SK-N-MC (cell line): Measurements from ENCODE around the gene C6orf132.

Experiments used
- DNase-seq: peaks from one replicate; pipeline ENCODE4 v3.0.0-alpha.2; 2011; ENCODE audit warnings: low read depth, low spot score
- H3K27ac ChIP-seq: fragments of 200-600 bp; sonication (generic); 2 replicates; pipeline ENCODE4 v1.5.1; 2016; ENCODE audit warnings: mixed run types
- H3K36me3 ChIP-seq: fragments of 200-600 bp; sonication (generic); 2 replicates; pipeline ENCODE4 v1.6.1; 2017; ENCODE audit warnings: antibody characterized with exemption, low read length, mixed read lengths; ENCODE audit not compliant: insufficient read depth
- H3K4me3 ChIP-seq: fragments of 200-600 bp; sonication (generic); 2 replicates; pipeline ENCODE4 v1.5.1; 2016
- H3K9ac ChIP-seq: fragments of 200-600 bp; sonication (generic); 2 replicates; pipeline ENCODE4 v1.8.0; 2017; ENCODE audit warnings: mixed run types, mixed read lengths; ENCODE audit not compliant: insufficient read length
- H3K9me3 ChIP-seq: fragments of 200-600 bp; sonication (generic); 2 replicates; pipeline ENCODE4 v1.6.1; 2017; ENCODE audit warnings: low read depth, mild to moderate bottlenecking, antibody characterized with exemption, low read length, moderate library complexity, mixed read lengths
- EZH2 ChIP-seq: fragments of 200-600 bp; sonication (generic); IDR thresholded peaks from one replicate; pipeline ENCODE4 v1.6.1; 2017; ENCODE audit warnings: antibody characterized with exemption
- FOXP2 ChIP-seq: optimal IDR thresholded peaks from 2 replicates; pipeline ENCODE3; 2011; ENCODE audit warnings: mild to moderate bottlenecking, moderate library complexity; ENCODE audit not compliant: insufficient read depth; ENCODE audit errors: extremely low read length, control extremely low read depth
- POLR2AphosphoS5 ChIP-seq: IDR thresholded peaks from 2 replicates; pipeline ENCODE4 v1.6.1; 2012; ENCODE audit warnings: mild to moderate bottlenecking, low read depth, low read length, borderline replicate concordance

Gene C6orf132

DNA sequence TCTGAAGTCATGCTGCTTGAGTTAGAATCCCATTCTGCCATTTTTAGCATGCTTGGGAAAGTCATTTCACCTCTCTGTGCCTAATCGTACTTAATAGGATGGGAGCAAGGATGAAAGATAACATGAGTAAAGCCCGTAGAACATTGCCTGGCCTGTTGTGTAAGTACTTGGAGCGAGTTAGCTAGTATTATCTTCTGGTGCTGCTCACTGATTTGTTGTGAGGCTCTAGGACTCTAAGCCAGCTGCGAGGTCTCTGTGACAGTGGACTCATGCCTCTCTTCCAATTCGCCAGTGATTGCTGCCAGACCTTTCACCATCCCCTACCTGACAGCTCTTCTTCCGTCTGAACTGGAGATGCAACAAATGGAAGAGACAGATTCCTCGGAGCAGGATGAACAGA, 74.2 kb downstream of the C6orf132 start:
- Histone ChIP-seq H3K9ac (no peak overlapping the region), H3K4me3 (no peak overlapping the region), H3K9me3 (no peaks in the 10 kb centered on the region), H3K27ac (no peak overlapping the region), H3K36me3 (peaks cover 40% of the 10 kb centered on the region)
- TF ChIP-seq POLR2AphosphoS5: no peak
- no peak for TF ChIP-seq EZH2
- no peak for TF ChIP-seq FOXP2
- no peak for DNase-seq

DNA sequence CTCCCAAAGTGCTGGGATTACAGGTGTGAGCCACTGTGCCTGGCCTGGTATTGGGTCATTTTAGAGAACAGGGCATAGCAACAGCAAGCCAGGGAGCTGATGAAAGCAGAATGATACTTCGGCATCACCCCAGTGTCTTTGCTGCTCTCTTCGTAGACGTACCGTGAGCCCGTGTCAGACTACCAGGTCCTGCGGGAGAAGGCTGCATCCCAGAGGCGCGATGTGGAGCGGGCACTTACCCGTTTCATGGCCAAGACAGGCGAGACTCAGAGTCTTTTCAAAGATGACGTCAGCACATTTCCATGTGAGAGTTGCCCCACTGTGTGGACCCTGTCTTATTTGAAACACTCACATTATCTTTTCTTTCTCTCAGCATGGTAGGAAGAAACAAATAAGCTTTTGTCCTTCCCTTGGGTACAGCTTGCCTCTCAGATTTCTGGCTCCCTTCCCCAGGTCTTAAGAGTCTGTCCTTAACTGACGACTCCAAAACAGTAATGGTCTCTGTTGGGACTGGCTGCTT, 76.2 kb downstream of the C6orf132 start:
- no peak for TF ChIP-seq EZH2
- no peak for TF ChIP-seq POLR2AphosphoS5
- no peak for TF ChIP-seq FOXP2
- Histone ChIP-seq H3K27ac (no peak overlapping the region), H3K4me3 (no peak overlapping the region), H3K9ac (no peak overlapping the region), H3K36me3 (peaks cover 49% of the 10 kb centered on the region), H3K9me3 (no peaks in the 10 kb centered on the region)
- no peak for DNase-seq

DNA sequence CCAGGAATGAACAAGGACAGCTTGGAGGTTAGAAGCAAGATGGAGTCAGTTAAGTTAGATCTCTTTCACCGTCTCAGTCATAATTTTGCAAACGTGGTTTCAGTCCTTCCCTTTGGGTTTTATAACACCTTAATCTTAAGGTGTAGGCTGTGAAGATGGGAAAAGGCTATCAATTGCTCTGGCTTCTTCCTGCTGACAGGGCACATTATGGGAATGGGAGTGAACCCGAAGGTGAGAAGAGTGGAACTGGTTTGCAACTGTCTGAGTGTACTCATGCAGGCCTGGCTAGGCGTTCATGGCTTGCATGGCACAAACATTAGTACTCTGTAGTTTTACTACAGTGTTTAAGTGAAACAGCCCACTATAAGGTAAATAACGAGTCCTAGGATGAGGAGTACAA, 82.7 kb downstream of the C6orf132 start:
- H3K36me3 ChIP-seq: peaks cover 69% of the 10 kb centered on the region
- TF ChIP-seq POLR2AphosphoS5 (no peak), EZH2 (no peak), FOXP2 (no peak)

GRCh38 chr6:42053601-42054000, 88.8 kb downstream of the C6orf132 start:
- peak overlapping the region; percentile 9; the same call in 1 of the 2 replicates for H3K27ac ChIP-seq
- TF ChIP-seq EZH2 (no peak), FOXP2 (no peak), POLR2AphosphoS5 (no peak)
- H3K36me3 ChIP-seq: peaks cover 43% of the 10 kb centered on the region
- no peaks in the 10 kb centered on the region for H3K9me3 ChIP-seq
- H3K9ac ChIP-seq: no peak overlapping the region
- H3K4me3 ChIP-seq: no peak overlapping the region
- no peak for DNase-seq

More for the DNA sequence above, 82.7 kb downstream of the C6orf132 start:
- no peak for DNase-seq
- H3K27ac ChIP-seq: no peak overlapping the region
- H3K9ac ChIP-seq: no peak overlapping the region
- H3K9me3 ChIP-seq: no peaks in the 10 kb centered on the region
- H3K4me3 ChIP-seq: no peak overlapping the region

DNA sequence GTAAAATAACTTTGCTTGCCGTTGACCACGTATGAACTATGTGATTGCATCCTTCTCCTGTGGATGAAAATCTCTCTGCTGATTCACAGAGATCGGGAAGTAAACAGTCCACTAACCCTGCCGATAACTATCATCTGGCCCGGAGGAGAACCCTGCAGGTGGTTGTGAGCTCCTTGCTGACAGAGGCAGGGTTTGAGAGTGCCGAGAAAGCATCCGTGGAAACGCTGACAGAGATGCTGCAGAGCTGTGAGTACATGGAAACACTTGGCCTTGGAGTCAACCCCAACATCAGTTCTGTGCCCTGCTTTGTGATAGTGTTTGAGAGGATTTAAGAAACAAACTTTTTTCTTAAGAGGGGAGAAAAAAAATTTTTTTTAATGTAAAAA, 91.2 kb downstream of the C6orf132 start:
- no peak for DNase-seq
- peak overlapping the region; percentile 91 for H3K9ac ChIP-seq
- no peaks in the 10 kb centered on the region for H3K9me3 ChIP-seq
- H3K4me3 ChIP-seq: peak overlapping the region; percentile 92
- H3K36me3 ChIP-seq: peaks cover 27% of the 10 kb centered on the region
- no peak overlapping the region for H3K27ac ChIP-seq
- TF ChIP-seq FOXP2 (no peak), POLR2AphosphoS5 (no peak), EZH2 (no peak)
